Activated T-cell treated with anti-CD3 and anti-CD28 coated beads, Interleukin-2, amount 50 U/mL, for 4 hours (primary cell): ENCODE data around the gene GINM1. TPM values are rescaled to one million over a fixed set of nuclear protein-coding genes. Genes with fewer than 3 reads are reported as not detected.

Experiments used
- ATAC-seq, 2 donors: fragments of 200-7000 bp; cut with Tn5 transposase; one replicate each; pipeline ENCODE4 v1.10.0; 2021
- DNase-seq: peaks from one replicate; pipeline ENCODE4 v3.0.0-alpha.2; 2020
- H3K27me3 Mint-ChIP-seq: one replicate; pipeline ENCODE4 v1.8.0; 2021; ENCODE audit warnings: low read depth, mixed read lengths
- H3K36me3 Mint-ChIP-seq: one replicate; pipeline ENCODE4 v1.8.0; 2022; ENCODE audit warnings: mixed read lengths; ENCODE audit not compliant: insufficient read depth
- H3K4me1 Mint-ChIP-seq: one replicate; pipeline ENCODE4 v1.8.0; 2021; ENCODE audit warnings: low read depth, mixed read lengths
- H3K4me3 Mint-ChIP-seq: one replicate; pipeline ENCODE4 v1.8.0; 2021; ENCODE audit warnings: mild to moderate bottlenecking, moderate library complexity, mixed read lengths
- H3K9me3 Mint-ChIP-seq: one replicate; pipeline ENCODE4 v1.8.0; 2021; ENCODE audit warnings: mixed read lengths
- total RNA-seq, 3 donors: library from RNA; stranded (reverse); gene quantifications; one replicate each; pipeline ENCODE4 v1.2.1, GENCODE V29; 2021

The GINM1 gene, protein sequence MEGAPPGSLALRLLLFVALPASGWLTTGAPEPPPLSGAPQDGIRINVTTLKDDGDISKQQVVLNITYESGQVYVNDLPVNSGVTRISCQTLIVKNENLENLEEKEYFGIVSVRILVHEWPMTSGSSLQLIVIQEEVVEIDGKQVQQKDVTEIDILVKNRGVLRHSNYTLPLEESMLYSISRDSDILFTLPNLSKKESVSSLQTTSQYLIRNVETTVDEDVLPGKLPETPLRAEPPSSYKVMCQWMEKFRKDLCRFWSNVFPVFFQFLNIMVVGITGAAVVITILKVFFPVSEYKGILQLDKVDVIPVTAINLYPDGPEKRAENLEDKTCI
- 10 to 100 TPM; 12.0 to 15.6 (median 12.0) TPM for total RNA-seq

GRCh38 chr6:149565527-149566409 is at the start of gene GINM1:
Gene GINM1, plus strand, starts transcription at chr6:149566375. Its CDS starts 40 bp downstream, at chr6:149566415.
- no peaks in the 10 kb centered on the region for H3K36me3 Mint-ChIP-seq
- no peaks in the 10 kb centered on the region for H3K27me3 Mint-ChIP-seq
- H3K4me3 Mint-ChIP-seq: peak within 1 kb of the TSS; percentile 93
- H3K9me3 Mint-ChIP-seq: no peaks in the 10 kb centered on the region
- peak; percentile 87 to 88 for ATAC-seq
- peak; percentile 92 for DNase-seq
- peaks cover 20% of the 10 kb centered on the region for H3K4me1 Mint-ChIP-seq

- ATAC-seq (no peak), DNase-seq (no peak)
- H3K9me3 Mint-ChIP-seq: no peaks in the 10 kb centered on the region
- no peak overlapping the region for H3K4me3 Mint-ChIP-seq
- H3K4me1 Mint-ChIP-seq: peaks cover 8% of the 10 kb centered on the region
- H3K27me3 Mint-ChIP-seq: no peaks in the 10 kb centered on the region
- peaks cover 38% of the 10 kb centered on the region for H3K36me3 Mint-ChIP-seq
These were observed 36.5 kb upstream of the GINM1 start for GRCh38 chr6:149529650-149530049.

GRCh38 chr6:149534742-149535141 is 31.4 kb upstream of the GINM1 start:
- DNase-seq (no peak), ATAC-seq (no peak)
- no peak overlapping the region for H3K4me3 Mint-ChIP-seq
- H3K4me1 Mint-ChIP-seq: peaks cover 11% of the 10 kb centered on the region
- no peaks in the 10 kb centered on the region for H3K27me3 Mint-ChIP-seq
- peaks cover 33% of the 10 kb centered on the region for H3K36me3 Mint-ChIP-seq
- H3K9me3 Mint-ChIP-seq: no peaks in the 10 kb centered on the region

DNA sequence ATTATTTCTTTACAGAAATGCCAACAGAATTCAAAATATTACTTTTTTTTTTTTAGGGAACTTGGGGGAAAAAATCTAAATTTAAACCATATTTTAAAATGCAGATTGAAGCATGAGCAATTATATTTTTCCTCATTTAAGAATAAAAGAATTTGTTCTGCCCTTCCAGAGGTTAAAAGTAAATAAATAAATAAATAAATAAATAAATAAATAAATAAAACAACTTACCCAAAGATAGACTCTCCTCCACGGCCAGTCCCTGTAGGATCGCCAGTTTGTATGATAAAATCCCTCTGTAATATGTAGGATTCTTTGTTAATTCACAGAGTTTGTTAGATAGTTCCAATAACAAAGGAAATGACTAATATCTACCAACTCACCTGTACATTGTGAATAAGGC is 25.0 kb upstream of the GINM1 start:
- H3K27me3 Mint-ChIP-seq: no peaks in the 10 kb centered on the region
- H3K9me3 Mint-ChIP-seq: no peaks in the 10 kb centered on the region
- DNase-seq (no peak), ATAC-seq (no peak)
- peaks cover 33% of the 10 kb centered on the region for H3K4me1 Mint-ChIP-seq
- no peak overlapping the region for H3K4me3 Mint-ChIP-seq
- H3K36me3 Mint-ChIP-seq: peaks cover 19% of the 10 kb centered on the region

DNA sequence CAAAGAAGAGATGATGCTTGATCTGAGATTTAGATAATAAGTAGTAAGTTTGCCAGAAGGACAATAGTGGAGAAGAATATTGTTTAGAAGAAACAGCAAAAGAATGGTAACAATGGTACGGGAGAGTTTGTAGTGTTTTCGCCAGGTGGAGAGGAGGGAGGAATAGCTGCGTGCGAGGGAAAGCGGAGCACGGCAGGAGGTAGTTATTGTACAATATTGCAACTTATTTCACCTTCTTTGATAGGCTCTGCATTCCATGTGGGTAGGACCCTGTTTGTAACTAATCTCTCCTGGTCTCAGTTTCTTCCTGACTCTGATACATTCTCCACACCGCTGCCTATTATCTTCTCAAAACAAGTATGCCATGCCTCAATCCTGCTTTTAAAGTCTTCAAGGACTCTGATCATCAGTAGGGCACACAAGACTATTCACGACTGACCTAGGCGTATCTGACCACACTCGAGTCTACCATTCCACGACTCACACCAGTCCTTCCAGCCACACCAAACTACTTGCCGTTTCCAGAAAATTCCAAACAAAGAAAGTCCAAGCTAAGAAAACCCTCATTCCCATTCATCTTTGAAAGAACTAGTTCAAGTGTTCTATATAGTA is 21.4 kb upstream of the GINM1 start:
- peaks cover 6% of the 10 kb centered on the region for H3K36me3 Mint-ChIP-seq
- no peak for ATAC-seq
- H3K27me3 Mint-ChIP-seq: no peaks in the 10 kb centered on the region
- H3K4me3 Mint-ChIP-seq: peak overlapping the region; percentile 100
- no peaks in the 10 kb centered on the region for H3K9me3 Mint-ChIP-seq
- H3K4me1 Mint-ChIP-seq: peaks cover 37% of the 10 kb centered on the region
- DNase-seq: no peak

- Mint-ChIP-seq H3K36me3 (peaks cover 6% of the 10 kb centered on the region), H3K4me1 (peaks cover 37% of the 10 kb centered on the region)
These were observed 20.9 kb upstream of the GINM1 start for GRCh38 chr6:149545258-149545753.

DNA sequence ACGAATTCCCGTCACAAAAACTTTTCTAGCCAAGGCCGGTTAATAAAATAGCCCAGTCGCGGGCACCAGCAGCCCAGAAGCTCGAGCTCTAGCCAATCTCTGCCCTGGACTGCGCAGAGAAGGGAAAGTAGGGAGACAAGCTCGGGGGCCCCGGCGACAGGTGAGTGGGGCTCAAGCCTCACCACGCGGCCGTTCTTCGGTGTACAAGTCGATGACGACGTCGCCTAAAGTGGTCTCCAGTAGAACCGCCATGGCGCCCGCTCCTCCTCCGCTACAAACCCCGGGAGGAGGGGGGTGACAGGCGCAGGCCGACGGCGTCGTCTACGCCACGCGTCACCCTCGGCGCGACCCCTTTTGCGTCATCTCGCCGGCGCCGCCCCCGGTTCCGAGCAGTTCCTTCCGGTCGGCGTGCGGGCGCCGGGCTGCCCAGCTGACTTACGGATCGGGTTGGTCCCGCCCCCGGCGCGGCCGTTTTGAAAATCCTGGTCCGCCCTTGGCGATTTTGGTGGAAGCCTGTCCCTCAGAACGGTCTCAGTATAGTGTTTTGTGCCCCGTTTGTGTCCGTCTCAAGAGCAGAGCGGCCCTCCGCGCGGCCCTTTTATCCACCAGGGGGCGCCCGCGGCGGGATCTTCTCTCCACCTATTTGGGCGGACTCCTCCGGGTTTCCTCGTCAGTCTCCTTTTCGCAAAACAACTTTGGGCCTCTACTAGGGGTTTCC is 20.3 kb upstream of the GINM1 start, which contains the start of gene PPIL4:
PPIL4 (minus strand) TSS at position 290 of the 718 bp plus-strand sequence; CDS start at position 252, 38 bp downstream.
- H3K9me3 Mint-ChIP-seq: no peaks in the 10 kb centered on the region
- ATAC-seq: peak; percentile 91 to 92
- H3K4me3 Mint-ChIP-seq: peak within 1 kb of the TSS; percentile 100
- no peaks in the 10 kb centered on the region for H3K27me3 Mint-ChIP-seq
- peaks cover 37% of the 10 kb centered on the region for H3K4me1 Mint-ChIP-seq
- peak; percentile 96 for DNase-seq
- H3K36me3 Mint-ChIP-seq: peaks cover 6% of the 10 kb centered on the region

More at GRCh38 chr6:149545258-149545753, 20.9 kb upstream of the GINM1 start:
- ATAC-seq (peak; percentile 49 to 57), DNase-seq (peak; percentile 47)
- H3K4me3 Mint-ChIP-seq: peak overlapping the region; percentile 100
- no peaks in the 10 kb centered on the region for H3K27me3 Mint-ChIP-seq
- no peaks in the 10 kb centered on the region for H3K9me3 Mint-ChIP-seq

- H3K4me3 Mint-ChIP-seq: no peak overlapping the region
- no peaks in the 10 kb centered on the region for H3K9me3 Mint-ChIP-seq
- ATAC-seq: no peak
- peaks cover 11% of the 10 kb centered on the region for H3K27me3 Mint-ChIP-seq
- H3K4me1 Mint-ChIP-seq: peaks cover 5% of the 10 kb centered on the region
- DNase-seq: no peak
- no peaks in the 10 kb centered on the region for H3K36me3 Mint-ChIP-seq
These were observed 14.3 kb upstream of the GINM1 start for GRCh38 chr6:149551920-149552319.

GRCh38 chr6:149558029-149558428 is 8.1 kb upstream of the GINM1 start:
- no peak overlapping the region for H3K4me3 Mint-ChIP-seq
- peaks cover 2% of the 10 kb centered on the region for H3K4me1 Mint-ChIP-seq
- no peaks in the 10 kb centered on the region for H3K9me3 Mint-ChIP-seq
- H3K36me3 Mint-ChIP-seq: no peaks in the 10 kb centered on the region
- H3K27me3 Mint-ChIP-seq: peaks cover 11% of the 10 kb centered on the region
- no peak for DNase-seq
- ATAC-seq: no peak

DNA sequence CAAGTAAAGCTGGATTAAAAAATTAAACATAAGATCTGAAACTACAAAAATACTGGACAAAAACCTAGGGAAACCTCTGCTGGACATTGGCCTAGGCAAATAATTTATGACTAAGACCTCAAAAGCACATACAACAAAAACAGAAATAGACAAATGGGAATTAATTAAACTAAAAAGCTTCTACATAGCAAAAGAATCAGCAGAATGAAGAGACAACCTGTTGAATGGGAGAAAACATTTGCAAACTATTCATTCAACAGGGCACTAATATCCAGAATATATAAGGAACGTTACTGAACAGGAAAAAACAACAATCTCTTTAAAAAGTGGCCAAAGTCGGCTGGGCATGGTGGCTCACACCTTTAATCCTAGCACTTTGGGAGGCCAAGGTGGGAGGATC is 6.8 kb upstream of the GINM1 start:
- ATAC-seq: no peak
- H3K4me1 Mint-ChIP-seq: peaks cover 2% of the 10 kb centered on the region

GRCh38 chr6:149560736-149561135 is 5.4 kb upstream of the GINM1 start:
- DNase-seq (no peak), ATAC-seq (peak in 1 of 2 donors; percentile 32)
- peaks cover 8% of the 10 kb centered on the region for H3K4me1 Mint-ChIP-seq
- H3K4me3 Mint-ChIP-seq: no peak overlapping the region
- H3K27me3 Mint-ChIP-seq: no peaks in the 10 kb centered on the region
- H3K36me3 Mint-ChIP-seq: no peaks in the 10 kb centered on the region
- no peaks in the 10 kb centered on the region for H3K9me3 Mint-ChIP-seq

More for the DNA sequence above, 6.8 kb upstream of the GINM1 start:
- Mint-ChIP-seq H3K27me3 (peaks cover 5% of the 10 kb centered on the region), H3K4me3 (no peak overlapping the region), H3K36me3 (no peaks in the 10 kb centered on the region), H3K9me3 (no peaks in the 10 kb centered on the region)
- DNase-seq: no peak

DNA sequence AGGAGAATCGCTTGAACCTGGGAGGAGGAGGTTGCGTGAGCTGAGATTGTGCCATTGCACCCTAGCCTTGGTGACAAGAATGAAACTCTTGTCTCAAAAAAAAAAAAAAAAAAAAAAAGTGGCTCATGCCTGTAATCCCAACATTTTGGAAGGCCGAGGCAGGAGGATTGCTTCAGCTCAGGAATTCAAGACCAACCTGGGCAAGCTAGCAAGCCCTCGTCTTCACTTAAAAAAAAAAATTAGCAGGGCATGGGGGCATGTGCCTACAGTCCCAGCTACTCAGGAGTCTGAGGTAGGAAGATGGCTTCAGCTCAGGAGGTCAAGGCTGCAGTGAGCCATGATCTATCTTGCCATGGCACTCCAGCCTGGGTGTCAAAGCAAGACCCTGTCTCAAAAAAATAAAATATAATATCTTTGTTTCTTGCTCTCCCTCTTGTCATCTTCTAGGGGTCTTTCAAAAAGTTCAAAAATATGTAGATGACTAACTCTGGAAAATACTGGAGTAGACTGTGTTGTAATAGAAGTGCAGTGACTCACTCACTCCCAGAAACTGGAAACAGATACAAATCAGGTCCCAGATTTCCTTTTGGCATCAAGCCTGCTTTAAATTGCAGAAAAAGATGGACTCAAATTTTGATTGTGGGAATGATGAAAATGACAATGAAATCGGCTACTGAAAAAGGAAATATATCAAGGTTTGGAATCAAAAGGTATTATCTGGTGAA is 2.8 kb upstream of the GINM1 start:
- no peaks in the 10 kb centered on the region for H3K36me3 Mint-ChIP-seq
- H3K9me3 Mint-ChIP-seq: no peaks in the 10 kb centered on the region
- H3K4me1 Mint-ChIP-seq: peaks cover 20% of the 10 kb centered on the region
- no peak overlapping the region for H3K4me3 Mint-ChIP-seq
- H3K27me3 Mint-ChIP-seq: no peaks in the 10 kb centered on the region
- ATAC-seq (no peak), DNase-seq (no peak)

DNA sequence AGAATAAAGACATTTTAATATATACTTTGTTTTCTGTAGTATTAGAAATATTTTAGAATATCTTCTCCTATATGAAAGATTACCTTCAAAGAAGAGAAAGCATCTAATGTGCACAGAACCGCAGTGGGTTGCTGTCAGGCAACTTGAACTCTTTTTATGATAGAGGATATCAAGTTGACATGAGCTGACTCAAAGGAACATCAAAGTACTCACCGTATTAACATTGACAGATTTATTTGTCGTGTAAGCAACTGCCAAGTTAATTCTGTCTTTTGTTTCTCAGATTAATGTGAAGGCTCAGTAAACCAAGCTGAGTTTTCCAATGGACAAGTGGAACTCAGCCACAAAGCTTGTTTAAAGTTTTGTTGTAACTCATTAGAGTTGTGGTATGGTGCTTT is 2.2 kb upstream of the GINM1 start:
- no peak overlapping the region for H3K4me3 Mint-ChIP-seq
- DNase-seq (no peak), ATAC-seq (no peak)
- no peaks in the 10 kb centered on the region for H3K27me3 Mint-ChIP-seq
- H3K36me3 Mint-ChIP-seq: no peaks in the 10 kb centered on the region
- H3K9me3 Mint-ChIP-seq: no peaks in the 10 kb centered on the region
- peaks cover 20% of the 10 kb centered on the region for H3K4me1 Mint-ChIP-seq
